Femur (tissue), 1 donor: ENCODE results near the gene CACNA1D.
A peak's percentile ranks its signal among the peaks of the same experiment; 100 is the strongest.

ENCODE experiments used
- DNase-seq: peaks from one replicate; pipeline ENCODE4 v3.0.0-alpha.2; 2017

CACNA1D gene

GRCh38 chr3:53795176-53795575, 300.8 kb downstream of the CACNA1D start:
- no peak for DNase-seq

- no peak for DNase-seq
Observed at GRCh38 chr3:53795789-53796560, 301.6 kb downstream of the CACNA1D start.

- no peak for DNase-seq
Observed at GRCh38 chr3:53798144-53798543, 303.7 kb downstream of the CACNA1D start.

GRCh38 chr3:53799338-53799865, 305.0 kb downstream of the CACNA1D start:
- no peak for DNase-seq

GRCh38 chr3:53800041-53800906, 305.9 kb downstream of the CACNA1D start:
- DNase-seq = no peak

- DNase-seq = no peak
Observed at GRCh38 chr3:53801319-53801718, 306.9 kb downstream of the CACNA1D start.

- DNase-seq = no peak
Observed at GRCh38 chr3:53802256-53802880, 308.0 kb downstream of the CACNA1D start.

GRCh38 chr3:53803124-53803815, 308.9 kb downstream of the CACNA1D start:
- DNase-seq = no peak

- peak; percentile 34 for DNase-seq
Observed at GRCh38 chr3:53803816-53804695, 309.6 kb downstream of the CACNA1D start.

GRCh38 chr3:53804697-53805462, 310.5 kb downstream of the CACNA1D start:
- DNase-seq = no peak

- DNase-seq = peak; percentile 3
Observed at GRCh38 chr3:53805463-53806159, 311.2 kb downstream of the CACNA1D start.

- DNase-seq = peak; percentile 24
Observed at GRCh38 chr3:53806182-53807116, 312.0 kb downstream of the CACNA1D start.

- peak; percentile 13 for DNase-seq
Observed at GRCh38 chr3:53807117-53807810, 312.9 kb downstream of the CACNA1D start.

GRCh38 chr3:53808496-53808895, 314.1 kb downstream of the CACNA1D start:
- no peak for DNase-seq

GRCh38 chr3:53809267-53809666, 314.9 kb downstream of the CACNA1D start:
- DNase-seq = no peak

- DNase-seq = no peak
Observed at GRCh38 chr3:53809764-53810400, 315.5 kb downstream of the CACNA1D start.

GRCh38 chr3:53811143-53811927, 316.9 kb downstream of the CACNA1D start:
- no peak for DNase-seq
